ENCODE measurements around the gene CORO7. TPM values are rescaled to one million over a fixed set of nuclear protein-coding genes. Genes with fewer than 3 reads are reported as not detected.
"Not testable (repeated sequence)": the region's sequence is repeated elsewhere in the genome, so short reads cannot be mapped to it uniquely, and the experiment has no call there.

CORO7 gene
- total RNA-seq, 1 donor: 9.9 TPM

GRCh38 chr16:4401510-4401909 is 14.9 kb downstream of the CORO7 start:
- DNase-seq (ENCODE audit: low read depth): no peak
- no peak overlapping the region for H3K4me3 ChIP-seq (ENCODE audit: low read depth, low read length)
- no peak for TF ChIP-seq CTCF (IDR thresholded peaks at IDR 0.05; ENCODE audit: insufficient read depth, low read depth, low read length)

DNA sequence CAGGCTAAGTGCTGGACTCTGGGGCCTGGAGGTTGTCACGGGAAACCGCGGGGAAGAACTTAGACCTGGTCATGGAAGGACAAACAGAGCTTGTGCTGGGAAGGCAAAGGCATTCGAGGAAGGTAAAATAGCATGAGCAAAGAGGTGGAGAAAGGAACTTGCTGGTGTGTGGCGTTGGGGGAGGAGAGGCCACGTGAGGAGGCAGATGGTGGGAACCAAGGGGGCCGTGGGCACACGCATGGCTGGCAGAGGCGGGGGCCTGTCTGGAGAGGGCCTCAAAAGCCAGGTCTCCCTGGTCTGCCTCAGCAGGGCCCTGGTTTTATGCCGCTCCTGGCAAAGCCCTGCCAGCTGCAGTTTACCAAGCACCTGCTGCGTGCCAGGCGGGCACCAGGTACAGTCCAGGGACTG is 15.3 kb downstream of the CORO7 start:
- no peak for DNase-seq (ENCODE audit: low read depth)
- no peak for TF ChIP-seq CTCF (IDR thresholded peaks at IDR 0.05; ENCODE audit: insufficient read depth, low read depth, low read length)
- no peak overlapping the region for H3K4me3 ChIP-seq (ENCODE audit: low read depth, low read length)

DNA sequence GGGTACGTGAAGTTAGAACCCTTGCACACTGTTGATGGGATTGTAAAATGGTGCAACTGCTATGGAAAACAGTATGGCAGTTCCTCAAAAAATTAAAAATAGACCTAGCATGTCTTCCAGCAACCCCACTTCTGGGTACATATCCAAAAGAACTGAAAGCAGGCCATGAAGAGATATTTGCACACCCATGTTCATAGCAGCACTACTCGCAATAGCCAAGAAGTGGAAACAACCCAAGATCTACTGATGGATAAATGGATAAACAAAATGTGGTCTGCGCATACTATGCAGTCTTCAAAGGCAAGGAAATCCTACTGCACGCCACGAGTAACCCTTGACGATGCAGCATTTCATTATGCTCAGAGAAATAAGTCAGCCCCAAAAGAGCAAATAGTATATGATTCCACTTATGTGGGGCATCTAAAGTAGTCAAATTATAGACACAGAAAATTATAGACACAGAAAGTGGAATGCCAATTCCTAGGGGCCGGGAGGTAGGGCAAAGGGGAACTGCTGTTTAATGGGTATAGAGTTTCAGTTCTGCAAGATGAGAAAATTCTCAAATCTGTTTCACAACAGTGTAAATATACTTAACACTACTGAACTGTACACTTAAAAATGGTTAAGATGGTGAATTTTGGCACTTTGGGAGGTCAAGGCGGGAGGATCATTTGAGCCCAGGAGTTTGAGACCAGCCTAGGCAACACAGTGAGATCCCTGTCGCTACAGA is 17.2 kb downstream of the CORO7 start:
- no peak overlapping the region for H3K4me3 ChIP-seq (ENCODE audit: low read depth, low read length)
- DNase-seq (ENCODE audit: low read depth): no peak
- TF ChIP-seq CTCF (IDR thresholded peaks at IDR 0.05; ENCODE audit: insufficient read depth, low read depth, low read length): no peak

DNA sequence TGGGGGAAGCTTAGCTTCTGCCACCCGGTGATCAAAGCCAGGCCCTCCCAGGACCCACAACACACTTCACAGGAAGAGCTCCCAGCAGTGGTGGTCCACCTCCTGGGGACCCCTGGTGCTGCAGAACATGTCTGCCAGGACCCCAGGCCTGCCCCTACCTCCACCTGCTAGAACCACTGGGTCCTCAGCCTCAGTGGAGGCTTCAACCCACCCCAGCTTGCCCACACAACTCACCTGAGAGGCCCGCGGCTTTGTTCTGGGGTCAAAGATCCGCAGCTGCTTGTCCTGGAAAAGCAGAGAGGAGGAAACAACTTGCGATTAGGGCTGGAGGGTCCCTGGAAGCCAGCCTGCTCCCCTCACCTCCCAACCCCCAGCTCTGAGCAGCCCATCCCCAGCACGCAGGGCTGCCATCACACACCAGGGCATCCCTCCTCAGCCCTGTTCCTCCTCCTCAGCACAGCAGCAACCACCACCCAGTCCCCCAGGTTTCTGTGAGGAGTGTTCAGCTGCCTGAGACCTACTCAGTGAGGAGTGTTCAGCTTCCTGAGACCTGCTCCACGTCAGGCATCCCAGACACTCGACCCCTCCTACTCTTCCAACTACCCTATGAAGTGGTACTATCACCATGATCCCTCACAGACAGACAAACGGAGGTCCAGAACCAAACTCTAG is 21.2 kb downstream of the CORO7 start:
- TF ChIP-seq CTCF (IDR thresholded peaks at IDR 0.05; ENCODE audit: insufficient read depth, low read depth, low read length): no peak
- no peak overlapping the region for H3K4me3 ChIP-seq (ENCODE audit: low read depth, low read length)
- DNase-seq (ENCODE audit: low read depth): no peak

- H3K4me3 ChIP-seq (ENCODE audit: low read depth, low read length); DNase-seq (ENCODE audit: low read depth): not testable (repeated sequence)
Measured at GRCh38 chr16:4393850-4394249, 22.5 kb downstream of the CORO7 start.

DNA sequence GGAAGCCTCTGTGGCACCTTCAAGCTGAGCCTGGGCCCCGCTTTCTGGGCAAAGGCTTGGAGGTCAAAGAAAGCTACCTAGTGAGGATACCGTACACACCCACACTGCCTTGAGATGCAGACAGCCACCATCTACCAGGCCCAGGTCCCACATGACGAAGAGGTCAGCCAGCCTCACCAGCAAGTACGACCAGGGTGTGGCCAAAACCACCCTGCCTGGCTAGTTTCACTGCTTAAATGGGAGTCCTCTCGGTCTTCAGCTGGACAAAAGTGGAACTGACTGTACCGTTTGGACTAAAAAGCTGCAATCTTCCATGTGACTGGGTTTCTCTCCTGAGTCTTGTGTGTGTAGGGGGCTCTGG is 23.2 kb downstream of the CORO7 start:
- DNase-seq (ENCODE audit: low read depth): peak; percentile 80
- no peak overlapping the region for H3K4me3 ChIP-seq (ENCODE audit: low read depth, low read length)
- no peak for TF ChIP-seq CTCF (IDR thresholded peaks at IDR 0.05; ENCODE audit: insufficient read depth, low read depth, low read length)

- peak; percentile 87 for DNase-seq (ENCODE audit: low read depth)
- TF ChIP-seq CTCF (IDR thresholded peaks at IDR 0.05; ENCODE audit: insufficient read depth, low read depth, low read length): no peak
- no peak overlapping the region for H3K4me3 ChIP-seq (ENCODE audit: low read depth, low read length)
Measured at GRCh38 chr16:4392382-4393239, 23.8 kb downstream of the CORO7 start.
